ENCODE results near the gene USP17L17.
"Not testable (repeated sequence)": the region's sequence is repeated elsewhere in the genome, so short reads cannot be mapped to it uniquely, and the experiment has no call there.

DNA sequence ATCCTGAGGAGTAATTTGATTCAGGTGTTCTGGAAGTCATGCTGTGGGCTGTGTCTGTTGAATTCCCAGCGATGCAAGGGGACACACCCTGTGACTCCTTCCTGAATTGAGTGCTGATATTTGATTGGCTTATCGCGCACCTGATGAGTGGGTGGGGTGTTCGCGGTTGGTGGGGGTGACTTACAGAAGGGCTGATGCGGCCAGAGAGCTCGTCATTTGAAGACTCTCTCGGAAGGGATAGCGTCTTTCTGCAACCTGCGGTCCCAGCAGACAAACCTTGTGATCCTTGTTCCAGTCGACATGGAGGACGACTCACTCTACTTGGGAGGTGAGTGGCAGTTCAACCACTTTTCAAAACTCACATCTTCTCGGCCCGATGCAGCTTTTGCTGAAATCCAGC lies at the start of gene USP17L17:
- TF ChIP-seq POLR2A (IDR thresholded peaks at IDR 0.05; ENCODE audit: low read length); GATA1 (IDR thresholded peaks at IDR 0.05; ENCODE audit: low read depth, low read length): not testable (repeated sequence)

Measured in erythroblast (primary cell).